HepG2 (cell line): ENCODE data around the gene FAM83G. TPM values are rescaled to one million over a fixed set of nuclear protein-coding genes. Genes with fewer than 3 reads are reported as not detected.
A peak's percentile ranks its signal among the peaks of the same experiment; 100 is the strongest.

Experiments used
- FOXA1 ChIP-seq, 2 experiments: fragments of 450-650 bp in 1 of 2; sonication (generic) in 1 of 2; formaldehyde crosslinking in 1 of 2; IDR thresholded peaks; 2 replicates each; pipeline versions ENCODE4 v1.4.0 to v1.6.1; 2016 to 2020; ENCODE audit warnings: missing genetic modification reagents in 1 of 2
- FOXP1 ChIP-seq, 2 experiments: fragments of 450-650 bp in 1 of 2; IDR thresholded peaks; 2 replicates each; pipeline ENCODE4 v1.6.1; 2017 to 2018; ENCODE audit warnings: antibody characterized with exemption in 1 of 2
- HNRNPK ChIP-seq: fragments of 200-400 bp; formaldehyde crosslinking; IDR thresholded peaks from 2 replicates; pipeline ENCODE4 v1.6.1; 2018; ENCODE audit warnings: low read length, low read depth, moderate library complexity, mild to moderate bottlenecking; ENCODE audit not compliant: poor library complexity, severe bottlenecking
- KLF16 ChIP-seq, 2 experiments: sonication (generic) in 1 of 2; formaldehyde crosslinking in 1 of 2; IDR thresholded peaks; 2 replicates each; pipeline versions ENCODE4 v1.6.1 to v1.8.0; 2016 to 2023; ENCODE audit warnings: missing genetic modification reagents in 2 of 2, missing compliant biosample characterization in 1 of 2
- MXI1 ChIP-seq: IDR thresholded peaks from 3 replicates; pipeline ENCODE4 v1.6.1; 2012; ENCODE audit warnings: low read depth, low read length, inconsistent platforms, borderline replicate concordance
- REPIN1 ChIP-seq: sonication (generic); formaldehyde crosslinking; IDR thresholded peaks from 2 replicates; pipeline ENCODE4 v1.8.0; 2022; ENCODE audit warnings: missing genetic modification reagents, low read depth, mild to moderate bottlenecking, borderline replicate concordance
- SYNCRIP ChIP-seq: fragments of 200-400 bp; formaldehyde crosslinking; IDR thresholded peaks from 2 replicates; pipeline ENCODE4 v1.6.1; 2018; ENCODE audit warnings: mild to moderate bottlenecking, low read depth, low read length; ENCODE audit not compliant: insufficient read depth
- TBX2 ChIP-seq: sonication (generic); formaldehyde crosslinking; IDR thresholded peaks from 2 replicates; pipeline ENCODE4 v1.5.0; 2020; ENCODE audit warnings: missing genetic modification reagents, mild to moderate bottlenecking, borderline replicate concordance
- THAP11 ChIP-seq: IDR thresholded peaks from 2 replicates; pipeline ENCODE4 v1.6.1; 2016; ENCODE audit warnings: missing biosample characterization, missing genetic modification reagents
- ZNF3 ChIP-seq: IDR thresholded peaks from 2 replicates; pipeline ENCODE4 v1.7.0; 2017; ENCODE audit warnings: inconsistent platforms
- polyA plus RNA-seq, 8 experiments: library from polyadenylated mRNA; depleted of rRNA in 3 of 8; stranded (reverse) in 7 of 8; unstranded in 1 of 8; fragments of >200 nt; fragmentation: Illumina TruSeq in 4 of 8; extraction: Trizol in 4 of 8; gene quantifications; 2 replicates each; pipeline versions ENCODE4 v1.2.1 to v1.2.3, GENCODE V29; 2011 to 2016; ENCODE audit warnings: low read depth in 4 of 8, missing spikeins in 1 of 8, mixed read lengths in 1 of 8; ENCODE audit not compliant: insufficient read depth in 1 of 8
- total RNA-seq, 5 experiments: library from RNA; depleted of rRNA; stranded (reverse); fragments of >200 nt; fragmentation: Illumina TruSeq; extraction: Trizol; gene quantifications; 2 replicates each; pipeline ENCODE4 v1.2.3, GENCODE V29; 2016; ENCODE audit warnings: low read depth in 1 of 5
- TF ChIP-seq, protein P1 (sequence below): sonication (generic); formaldehyde crosslinking; IDR thresholded peaks from 2 replicates; pipeline ENCODE4; 2020; ENCODE audit warnings: missing genetic modification reagents, mild to moderate bottlenecking, borderline replicate concordance
- TF ChIP-seq, protein P2 (sequence below): sonication (generic); formaldehyde crosslinking; IDR thresholded peaks from 2 replicates; pipeline ENCODE4 v1.5.1; 2020; ENCODE audit warnings: mild to moderate bottlenecking, missing genetic modification reagents, borderline replicate concordance

Gene FAM83G
- total and polyA plus RNA-seq, 2 of the 13 experiments (the other 11 are each of a cell fraction or from before 2014, with no cell fraction given) = 13.7 to 18.6 TPM

DNA sequence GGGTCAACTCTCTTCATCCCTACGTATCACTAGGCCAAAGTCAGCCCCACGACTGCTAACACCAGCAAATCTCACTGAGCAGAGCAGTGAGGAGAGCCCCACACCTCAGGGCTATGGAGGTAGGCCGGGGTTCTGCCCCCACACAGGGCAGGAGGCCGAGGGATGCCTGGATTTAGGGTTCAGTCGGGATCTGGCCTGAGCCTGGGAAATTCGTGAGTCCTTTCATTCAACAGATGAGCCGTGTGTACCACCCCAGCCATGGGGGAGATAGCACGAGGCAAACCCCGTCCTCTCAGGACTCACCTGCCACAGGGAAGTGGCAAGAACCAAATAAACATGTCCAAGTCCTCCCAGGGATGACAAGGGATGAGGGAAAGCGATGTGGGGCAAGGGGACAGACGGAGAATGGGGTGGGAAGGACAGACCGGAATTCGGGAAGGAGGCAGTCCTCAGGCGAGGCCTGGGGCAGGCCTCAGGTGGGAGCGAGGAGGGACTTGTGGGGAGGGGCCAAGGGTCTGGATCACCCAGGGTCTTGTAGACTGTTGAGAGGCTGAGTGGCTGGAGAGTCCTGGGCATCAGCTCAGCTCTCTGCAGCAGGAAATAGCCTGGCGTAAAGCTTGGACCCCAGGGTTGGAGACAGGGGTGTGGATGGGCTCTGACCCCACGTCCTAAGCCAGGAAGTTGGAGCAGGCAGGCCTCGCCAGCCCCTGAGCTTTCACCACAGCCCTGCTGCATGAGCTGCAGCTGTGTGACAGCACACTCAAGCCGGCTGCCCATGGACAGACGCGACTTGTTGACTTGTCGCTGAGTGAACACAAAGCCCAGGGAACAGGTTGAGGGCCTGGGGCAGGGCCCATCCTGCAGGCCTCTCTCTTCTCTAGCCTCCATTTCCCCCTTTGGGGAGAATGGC is 7.9 kb upstream of the FAM83G start (continued):
- TF ChIP-seq, protein P1, sequence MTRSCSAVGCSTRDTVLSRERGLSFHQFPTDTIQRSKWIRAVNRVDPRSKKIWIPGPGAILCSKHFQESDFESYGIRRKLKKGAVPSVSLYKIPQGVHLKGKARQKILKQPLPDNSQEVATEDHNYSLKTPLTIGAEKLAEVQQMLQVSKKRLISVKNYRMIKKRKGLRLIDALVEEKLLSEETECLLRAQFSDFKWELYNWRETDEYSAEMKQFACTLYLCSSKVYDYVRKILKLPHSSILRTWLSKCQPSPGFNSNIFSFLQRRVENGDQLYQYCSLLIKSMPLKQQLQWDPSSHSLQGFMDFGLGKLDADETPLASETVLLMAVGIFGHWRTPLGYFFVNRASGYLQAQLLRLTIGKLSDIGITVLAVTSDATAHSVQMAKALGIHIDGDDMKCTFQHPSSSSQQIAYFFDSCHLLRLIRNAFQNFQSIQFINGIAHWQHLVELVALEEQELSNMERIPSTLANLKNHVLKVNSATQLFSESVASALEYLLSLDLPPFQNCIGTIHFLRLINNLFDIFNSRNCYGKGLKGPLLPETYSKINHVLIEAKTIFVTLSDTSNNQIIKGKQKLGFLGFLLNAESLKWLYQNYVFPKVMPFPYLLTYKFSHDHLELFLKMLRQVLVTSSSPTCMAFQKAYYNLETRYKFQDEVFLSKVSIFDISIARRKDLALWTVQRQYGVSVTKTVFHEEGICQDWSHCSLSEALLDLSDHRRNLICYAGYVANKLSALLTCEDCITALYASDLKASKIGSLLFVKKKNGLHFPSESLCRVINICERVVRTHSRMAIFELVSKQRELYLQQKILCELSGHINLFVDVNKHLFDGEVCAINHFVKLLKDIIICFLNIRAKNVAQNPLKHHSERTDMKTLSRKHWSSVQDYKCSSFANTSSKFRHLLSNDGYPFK (CRISPR knock-in tag) = no peak
- TF ChIP-seq FOXA1 (IDR thresholded peaks at IDR 0.05) = no peak
- 0 out of 2 replicates have a peak, but pooled peaks have one; percentile 13 for TF ChIP-seq FOXA1 (CRISPR knock-in tag; IDR thresholded peaks at IDR 0.05)
- TF ChIP-seq TBX2 (CRISPR knock-in tag) = no peak
- no peak for TF ChIP-seq FOXP1 (IDR thresholded peaks at IDR 0.05)
- TF ChIP-seq FOXP1 (CRISPR knock-in tag; IDR thresholded peaks at IDR 0.05) = no peak
- TF ChIP-seq REPIN1 = no peak
- TF ChIP-seq, protein P2, sequence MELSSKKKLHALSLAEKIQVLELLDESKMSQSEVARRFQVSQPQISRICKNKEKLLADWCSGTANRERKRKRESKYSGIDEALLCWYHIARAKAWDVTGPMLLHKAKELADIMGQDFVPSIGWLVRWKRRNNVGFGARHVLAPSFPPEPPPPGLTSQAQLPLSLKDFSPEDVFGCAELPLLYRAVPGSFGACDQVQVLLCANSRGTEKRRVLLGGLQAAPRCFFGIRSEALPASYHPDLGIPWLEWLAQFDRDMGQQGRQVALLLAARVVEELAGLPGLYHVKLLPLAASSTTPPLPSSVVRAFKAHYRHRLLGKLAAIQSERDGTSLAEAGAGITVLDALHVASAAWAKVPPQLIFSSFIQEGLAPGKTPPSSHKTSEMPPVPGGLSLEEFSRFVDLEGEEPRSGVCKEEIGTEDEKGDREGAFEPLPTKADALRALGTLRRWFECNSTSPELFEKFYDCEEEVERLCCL (CRISPR knock-in tag) = no peak
- no peak for TF ChIP-seq THAP11 (CRISPR knock-in tag)
- no peak for TF ChIP-seq ZNF3 (CRISPR knock-in tag)
- no peak for TF ChIP-seq MXI1
- no peak for TF ChIP-seq HNRNPK
- no peak for TF ChIP-seq SYNCRIP
- no peak for TF ChIP-seq KLF16 (CRISPR knock-in tag; IDR thresholded peaks at IDR 0.05)
